GM23338 (cell line): ENCODE results near the gene OPRM1.

Experiments used
- CTCF ChIP-seq, 2 experiments: fragments of 200-600 bp in 1 of 2; sonication (generic) in 1 of 2; conservative IDR thresholded peaks; 2 replicates each; pipeline versions ENCODE4 v1.5.1 to v1.6.1; 2016 to 2017; ENCODE audit warnings: antibody characterized with exemption in 2 of 2, low read depth in 2 of 2, mild to moderate bottlenecking in 2 of 2, moderate library complexity in 1 of 2
- REST ChIP-seq: IDR thresholded peaks from one replicate; pipeline ENCODE4 v1.6.1; 2018; ENCODE audit warnings: antibody characterized with exemption; ENCODE audit not compliant: unreplicated experiment

GRCh38 chr6:154284313-154284853 lies 245.3 kb downstream of the OPRM1 start:
- TF ChIP-seq CTCF (conservative IDR thresholded peaks at IDR 0.05; ENCODE audit: low read depth in 2 of 2) (no peak), REST (no peak)
